BLaER1 treated with 17β-estradiol and CSF1 and Interleukin-3, amounts not matched to agents 10 nM and 100 nM (cell line): ENCODE data around the gene ING1.
"Not testable (repeated sequence)": the region's sequence is repeated elsewhere in the genome, so short reads cannot be mapped to it uniquely, and the experiment has no call there.

ENCODE experiments used
- H3K27ac ChIP-seq, 11 experiments: shearing (Covaris generic); formaldehyde crosslinking; 2 replicates each; pipeline ENCODE4 v1.8.1; 2022
- H3K27me3 ChIP-seq, 11 experiments: shearing (Covaris generic); formaldehyde crosslinking; 2 replicates each; pipeline ENCODE4 v1.8.1; 2022
- H3K36me3 ChIP-seq, 11 experiments: shearing (Covaris generic); formaldehyde crosslinking; 2 replicates each; pipeline ENCODE4 v1.8.1; 2022
- H3K4me1 ChIP-seq, 10 experiments: shearing (Covaris generic); formaldehyde crosslinking; 2 replicates each; pipeline ENCODE4 v1.8.1; 2022
- H3K4me2 ChIP-seq, 11 experiments: shearing (Covaris generic); formaldehyde crosslinking; 2 replicates each; pipeline ENCODE4 v1.8.1; 2022
- H3K4me3 ChIP-seq, 10 experiments: shearing (Covaris generic); formaldehyde crosslinking; 2 replicates each; pipeline ENCODE4 v1.8.1; 2022
- H3K9ac ChIP-seq, 11 experiments: shearing (Covaris generic); formaldehyde crosslinking; 2 replicates each; pipeline ENCODE4 v1.8.1; 2022
- H3K9me3 ChIP-seq, 11 experiments: shearing (Covaris generic); formaldehyde crosslinking; replicated peaks in 1 of 11; 2 replicates each; pipeline ENCODE4 v1.8.1; 2022
- H4K20me1 ChIP-seq, 11 experiments: shearing (Covaris generic); formaldehyde crosslinking; 2 replicates each; pipeline ENCODE4 v1.8.1; 2022
- Cebpa-rat ChIP-seq, 11 experiments: shearing (Covaris generic); IDR thresholded peaks; 2 replicates each; pipeline ENCODE4 v1.8.1; 2022

The ING1 gene

GRCh38 chr13:110699148-110700145 is 14.1 kb upstream of the ING1 start:
- Histone ChIP-seq H3K4me3 (peak overlapping the region in 1 of 10 experiments; percentile 30; a peak in 1 of 20 replicates), H3K4me2 (peak overlapping the region; percentile 53 to 78 (median 68)), H3K9ac (peak overlapping the region in 5 of 11 experiments; percentile 15 to 36 (median 18); a peak in 7 of 22 replicates), H3K36me3 (peaks cover 49 to 92% (median 75%) of the 10 kb centered on the region in 11 experiments), H3K4me1 (peaks cover 55 to 73% (median 65%) of the 10 kb centered on the region in 10 experiments), H4K20me1 (peaks cover 0 to 62% (median 9%) of the 10 kb centered on the region in 11 experiments; a peak in 14 of 22 replicates), H3K9me3 (no peaks in the 10 kb centered on the region), H3K27ac (peak overlapping the region in 10 of 11 experiments; percentile 16 to 67 (median 48); a peak in 17 of 22 replicates), H3K27me3 (no peaks in the 10 kb centered on the region)
- TF ChIP-seq Cebpa-rat (IDR thresholded peaks at IDR 0.05) = no peak

DNA sequence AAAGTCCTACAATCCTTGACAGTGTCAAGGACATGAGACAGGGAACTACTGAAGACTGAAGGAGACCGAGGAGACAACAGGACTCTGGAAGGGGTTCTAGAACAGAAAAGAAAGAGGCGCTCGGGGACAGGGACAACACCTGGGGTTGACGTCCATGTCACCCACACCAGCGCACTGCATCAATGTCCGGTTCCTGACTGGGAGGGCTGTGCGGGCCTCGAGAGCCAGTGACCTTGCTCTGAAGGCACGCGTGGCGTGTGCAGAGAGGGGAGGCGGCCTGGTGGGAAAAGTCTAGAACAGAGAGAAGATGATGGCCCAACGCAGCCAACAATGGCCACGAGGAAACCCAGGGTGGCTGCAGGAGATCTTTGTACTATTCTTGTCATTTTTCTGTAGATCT is 13.3 kb upstream of the ING1 start:
- peaks cover 42 to 85% (median 68%) of the 10 kb centered on the region in 11 experiments for H3K36me3 ChIP-seq
- H3K4me2 ChIP-seq = peak overlapping the region in 10 of 11 experiments; percentile 53 to 78 (median 68); a peak in 16 of 22 replicates

DNA sequence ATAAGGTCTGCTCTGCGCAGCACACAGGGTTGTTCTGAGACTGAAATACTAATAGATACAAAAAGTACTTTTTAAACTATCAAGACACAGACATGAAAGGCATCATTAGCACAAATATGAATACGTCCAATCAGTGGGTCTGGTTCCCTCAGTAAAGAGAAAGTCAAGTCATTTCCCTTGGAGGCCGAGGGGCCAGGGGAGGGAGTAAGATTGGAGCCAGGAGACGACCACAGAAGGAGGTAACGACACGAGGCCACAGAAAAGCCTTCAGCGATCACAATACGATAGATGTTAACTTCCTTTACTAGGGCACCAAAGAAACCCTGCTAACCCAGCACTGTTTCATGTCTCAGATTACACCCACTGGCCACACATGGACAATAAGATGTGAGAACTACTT is 12.9 kb upstream of the ING1 start:
- H3K4me1 ChIP-seq = peaks cover 64 to 82% (median 75%) of the 10 kb centered on the region in 10 experiments
- no peak for TF ChIP-seq Cebpa-rat (IDR thresholded peaks at IDR 0.05)
- H3K4me3 ChIP-seq = no peak overlapping the region
- H3K27ac ChIP-seq = peak overlapping the region in 3 of 11 experiments; percentile 14 to 60 (median 46); a peak in 3 of 22 replicates
- H3K4me2 ChIP-seq = peak overlapping the region in 5 of 11 experiments; percentile 12 to 76 (median 53); a peak in 4 of 22 replicates
- H3K9ac ChIP-seq = no peak overlapping the region
- H4K20me1 ChIP-seq = peaks cover 0 to 62% (median 9%) of the 10 kb centered on the region in 11 experiments; a peak in 14 of 22 replicates
- no peaks in the 10 kb centered on the region for H3K27me3 ChIP-seq
- H3K9me3 ChIP-seq = no peaks in the 10 kb centered on the region
- H3K36me3 ChIP-seq = peaks cover 42 to 80% (median 65%) of the 10 kb centered on the region in 11 experiments

More for the DNA sequence above, 13.3 kb upstream of the ING1 start:
- Histone ChIP-seq H3K27ac (peak overlapping the region in 6 of 11 experiments; percentile 8 to 67 (median 30); a peak in 6 of 22 replicates), H3K9me3 (no peaks in the 10 kb centered on the region), H3K4me1 (peaks cover 63 to 80% (median 72%) of the 10 kb centered on the region in 10 experiments), H4K20me1 (peaks cover 0 to 62% (median 9%) of the 10 kb centered on the region in 11 experiments; a peak in 14 of 22 replicates), H3K27me3 (no peaks in the 10 kb centered on the region), H3K4me3 (no peak overlapping the region), H3K9ac (no peak overlapping the region; a peak in 1 of 22 replicates)
- TF ChIP-seq Cebpa-rat (IDR thresholded peaks at IDR 0.05) = no peak

- H3K9me3 ChIP-seq, H3K27ac ChIP-seq, H3K9ac ChIP-seq, H3K27me3 ChIP-seq, H3K4me3 ChIP-seq: not testable (repeated sequence)
- H3K4me1 ChIP-seq = peaks cover 64 to 82% (median 75%) of the 10 kb centered on the region in 10 experiments
- peaks cover 0 to 62% (median 9%) of the 10 kb centered on the region in 11 experiments; a peak in 14 of 22 replicates for H4K20me1 ChIP-seq
- peaks cover 42 to 76% (median 65%) of the 10 kb centered on the region in 11 experiments for H3K36me3 ChIP-seq
- H3K4me2 ChIP-seq = peak overlapping the region in 3 of 11 experiments; percentile 12 to 75 (median 13); a peak in 2 of 22 replicates
Observed at GRCh38 chr13:110701061-110701460, 12.4 kb upstream of the ING1 start.

DNA sequence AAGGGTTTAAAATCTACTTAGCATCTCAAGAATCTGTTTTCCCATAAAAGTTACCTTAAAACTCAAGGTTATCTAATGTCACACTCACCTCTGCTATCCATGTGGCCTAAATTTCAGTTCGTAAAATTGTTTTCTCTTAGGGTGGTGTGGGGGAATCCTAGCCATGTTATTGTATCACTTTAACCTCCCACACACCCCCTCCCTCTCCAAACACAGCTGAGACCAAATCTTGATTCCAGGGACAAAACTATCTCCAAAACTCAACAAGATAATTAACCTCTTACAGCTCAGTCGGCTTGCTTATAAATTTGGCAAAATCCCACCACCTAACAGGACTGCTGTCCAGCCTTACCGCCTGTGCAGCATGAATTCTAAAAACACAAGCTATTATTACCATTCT is 11.4 kb upstream of the ING1 start:
- H3K4me2 ChIP-seq = 0 out of 22 replicates have a peak overlapping the region, but pooled peaks of 2 of the 11 experiments have one; percentile 10 to 26
- no peak overlapping the region for H3K27ac ChIP-seq
- no peak for TF ChIP-seq Cebpa-rat (IDR thresholded peaks at IDR 0.05)
- H3K27me3 ChIP-seq = no peaks in the 10 kb centered on the region
- H3K9ac ChIP-seq = no peak overlapping the region
- H3K4me1 ChIP-seq = peaks cover 66 to 84% (median 76%) of the 10 kb centered on the region in 10 experiments
- no peaks in the 10 kb centered on the region for H3K9me3 ChIP-seq
- H3K36me3 ChIP-seq = peaks cover 37 to 68% (median 58%) of the 10 kb centered on the region in 11 experiments
- no peak overlapping the region for H3K4me3 ChIP-seq
- H4K20me1 ChIP-seq = peaks cover 0 to 62% (median 9%) of the 10 kb centered on the region in 11 experiments; a peak in 14 of 22 replicates

DNA sequence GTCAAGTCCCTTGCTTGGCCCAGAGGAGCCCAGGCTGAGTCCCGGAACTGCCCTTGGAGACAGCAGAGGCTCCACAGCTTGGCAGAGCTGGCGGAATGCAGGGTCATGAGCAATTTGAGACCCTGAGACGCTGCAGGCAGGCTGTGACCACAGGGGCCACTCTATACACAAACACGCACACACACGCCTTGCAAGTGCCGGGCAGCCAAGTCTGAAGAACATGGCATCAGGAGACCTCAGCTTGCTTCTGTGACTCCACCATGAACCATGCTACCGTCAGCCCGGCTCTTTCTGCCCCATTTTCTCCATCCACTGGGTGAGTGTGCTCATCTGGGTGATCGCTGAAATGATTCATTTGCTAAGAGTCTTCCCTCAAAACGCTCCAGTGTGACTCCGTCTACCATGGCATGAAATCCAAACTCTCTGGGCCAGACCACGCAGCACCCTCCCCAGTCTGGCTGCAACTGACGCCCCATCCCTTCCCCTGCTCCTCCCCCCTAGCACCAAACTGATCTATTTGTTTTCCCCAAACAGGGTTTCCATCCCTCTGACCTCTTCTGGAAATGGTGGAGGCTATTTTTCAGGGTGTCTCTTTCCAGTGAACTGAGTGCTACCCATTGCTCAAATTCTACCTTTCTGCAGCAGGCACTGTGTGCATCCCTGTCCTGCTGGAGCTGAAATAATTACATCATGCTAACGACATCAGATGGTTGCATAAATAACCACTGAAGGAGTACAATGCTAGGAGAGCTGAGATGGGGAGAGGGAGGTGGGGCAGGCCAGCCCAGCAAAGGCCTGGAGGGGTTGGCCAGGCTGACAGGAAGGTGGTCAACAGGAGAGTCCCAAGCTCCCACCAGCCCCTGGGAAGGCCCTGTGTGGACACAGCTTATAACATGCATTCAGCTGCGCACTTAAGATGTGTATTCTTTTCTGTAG is 10.6 kb upstream of the ING1 start:
- Histone ChIP-seq H3K27me3 (no peaks in the 10 kb centered on the region), H3K4me1 (peaks cover 62 to 83% (median 73%) of the 10 kb centered on the region in 10 experiments), H4K20me1 (peaks cover 0 to 55% (median 9%) of the 10 kb centered on the region in 11 experiments; a peak in 12 of 22 replicates), H3K27ac (no peak overlapping the region), H3K4me3 (no peak overlapping the region), H3K36me3 (peaks cover 34 to 60% (median 51%) of the 10 kb centered on the region in 11 experiments), H3K9me3 (no peaks in the 10 kb centered on the region), H3K9ac (0 out of 22 replicates have a peak overlapping the region, but pooled peaks of 1 of the 11 experiments have one; percentile 4), H3K4me2 (peak overlapping the region in 9 of 11 experiments; percentile 10 to 99 (median 31); a peak in 10 of 22 replicates)
- no peak for TF ChIP-seq Cebpa-rat (IDR thresholded peaks at IDR 0.05)

- H3K36me3 ChIP-seq = peaks cover 23 to 37% (median 32%) of the 10 kb centered on the region in 11 experiments
- H3K27ac ChIP-seq = peak overlapping the region; percentile 64 to 89 (median 84)
- peak overlapping the region; percentile 72 to 89 (median 83) for H3K4me3 ChIP-seq
- H3K4me2 ChIP-seq = peak overlapping the region; percentile 87 to 99 (median 92)
- no peaks in the 10 kb centered on the region for H3K27me3 ChIP-seq
- TF ChIP-seq Cebpa-rat (IDR thresholded peaks at IDR 0.05) = no peak
- H4K20me1 ChIP-seq = peaks cover 0 to 30% (median 0%) of the 10 kb centered on the region in 11 experiments; a peak in 5 of 22 replicates
- peak overlapping the region; percentile 87 to 93 (median 90) for H3K9ac ChIP-seq
- no peaks in the 10 kb centered on the region for H3K9me3 ChIP-seq
- H3K4me1 ChIP-seq = peaks cover 41 to 69% (median 56%) of the 10 kb centered on the region in 10 experiments
Observed at GRCh38 chr13:110705356-110705825, 8.1 kb upstream of the ING1 start.
